ENCODE data around the gene RTTN. TPM values are rescaled to one million over a fixed set of nuclear protein-coding genes. Genes with fewer than 3 reads are reported as not detected.

RTTN gene
- total RNA-seq, 1 experiment from 2014 or later = 14.3 TPM

DNA sequence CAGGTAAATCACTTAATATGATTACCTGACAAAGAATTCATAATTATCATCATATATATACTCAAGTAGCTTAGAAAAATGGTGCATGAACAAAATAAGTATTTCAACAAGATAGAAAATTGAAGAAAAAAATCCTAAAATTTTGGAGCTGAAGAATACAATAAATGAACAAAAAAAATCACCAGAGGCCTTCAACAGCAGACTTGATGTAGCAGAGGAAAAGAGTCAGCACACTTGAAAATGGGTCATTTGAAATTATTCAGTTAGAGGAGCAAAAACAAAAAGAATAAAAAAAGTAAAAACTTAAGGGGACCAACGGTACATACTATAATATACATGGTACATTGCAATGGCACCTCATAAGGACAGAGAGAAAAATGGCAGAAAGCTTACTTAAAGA lies 217.6 kb downstream of the RTTN start:
- POLR2A ChIA-PET (ENCODE audit: unreplicated experiment) = no interaction called here
- Histone ChIP-seq H3K9me2 (ENCODE audit: insufficient read depth) (no peaks in the 10 kb centered on the region), H3K9me3 (ENCODE audit: insufficient read depth, low read depth) (no peaks in the 10 kb centered on the region), H3K27me3 (ENCODE audit: insufficient read depth, low read depth) (no peaks in the 10 kb centered on the region), H3K4me1 (replicated peaks; ENCODE audit: insufficient read depth) (no peaks in the 10 kb centered on the region), H3K36me3 (ENCODE audit: low read depth) (no peaks in the 10 kb centered on the region), H3F3A (ENCODE audit: insufficient read depth, low read depth) (no peaks in the 10 kb centered on the region), H3K27ac (no peak overlapping the region), H2AFZ (no peak overlapping the region), H3K79me2 (ENCODE audit: low read depth) (no peaks in the 10 kb centered on the region), H3K4me2 (no peak overlapping the region), H4K20me1 (ENCODE audit: insufficient read depth) (no peaks in the 10 kb centered on the region), H3K4me3 (no peak overlapping the region)
- no TSS peak for BruUV-seq (replicated peaks)
- intact Hi-C loops (cut with micrococcal nuclease; ENCODE audit: unreplicated experiment) = no loop called here
- no peak for DNase-seq
- TF ChIP-seq EZH2 (IDR thresholded peaks at IDR 0.05; ENCODE audit: low read depth) (no peak), CTCF (conservative IDR thresholded peaks at IDR 0.05) (no peak)
- CTCF ChIA-PET = no interaction called here

DNA sequence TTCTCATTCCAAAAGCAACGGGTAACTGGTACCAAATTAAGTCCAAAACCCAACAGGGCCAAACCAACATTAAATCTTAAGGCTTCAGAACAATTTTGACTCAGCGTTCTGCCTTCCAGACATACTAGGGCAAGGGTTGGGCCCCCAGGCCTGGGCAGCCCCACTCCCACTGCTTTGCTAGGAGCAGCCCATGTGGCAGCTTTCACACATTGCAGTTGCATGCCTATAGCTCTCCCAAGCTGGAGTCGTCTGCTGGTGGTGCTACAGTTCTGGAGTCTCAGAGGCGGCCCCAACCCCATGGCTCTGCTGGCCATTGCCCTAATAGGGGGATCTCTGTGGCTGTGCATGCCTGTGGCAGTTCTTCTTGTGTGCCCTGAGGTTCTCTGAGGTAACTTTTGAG lies 220.2 kb downstream of the RTTN start:
- DNase-seq = no peak
- TF ChIP-seq CTCF (conservative IDR thresholded peaks at IDR 0.05) = no peak
- Histone ChIP-seq H3F3A (ENCODE audit: insufficient read depth, low read depth) (no peaks in the 10 kb centered on the region), H3K36me3 (ENCODE audit: low read depth) (no peaks in the 10 kb centered on the region; the same call in 1 of the 2 replicates), H2AFZ (no peak overlapping the region), H3K4me3 (no peak overlapping the region), H3K79me2 (ENCODE audit: low read depth) (no peaks in the 10 kb centered on the region), H3K4me2 (no peak overlapping the region), H3K4me1 (replicated peaks; ENCODE audit: insufficient read depth) (no peaks in the 10 kb centered on the region), H3K9me3 (ENCODE audit: insufficient read depth, low read depth) (no peaks in the 10 kb centered on the region), H3K9me2 (ENCODE audit: insufficient read depth) (no peaks in the 10 kb centered on the region), H3K27me3 (ENCODE audit: insufficient read depth, low read depth) (no peaks in the 10 kb centered on the region), H4K20me1 (ENCODE audit: insufficient read depth) (no peaks in the 10 kb centered on the region), H3K27ac (no peak overlapping the region)
- ChIA-PET CTCF (no interaction called here), POLR2A (ENCODE audit: unreplicated experiment) (no interaction called here)
- intact Hi-C loops (cut with micrococcal nuclease; ENCODE audit: unreplicated experiment) = no loop called here
- BruUV-seq (replicated peaks) = no TSS peak

GRCh38 chr18:69982417-69982816 lies 223.1 kb downstream of the RTTN start:
- Histone ChIP-seq H3K9me2 (ENCODE audit: insufficient read depth) (no peaks in the 10 kb centered on the region), H3F3A (ENCODE audit: insufficient read depth, low read depth) (no peaks in the 10 kb centered on the region), H3K36me3 (ENCODE audit: low read depth) (no peaks in the 10 kb centered on the region; the same call in 1 of the 2 replicates), H4K20me1 (ENCODE audit: insufficient read depth) (no peaks in the 10 kb centered on the region), H3K4me1 (replicated peaks; ENCODE audit: insufficient read depth) (no peaks in the 10 kb centered on the region), H3K27me3 (ENCODE audit: insufficient read depth, low read depth) (no peaks in the 10 kb centered on the region), H3K4me2 (no peak overlapping the region), H2AFZ (no peak overlapping the region), H3K9me3 (ENCODE audit: insufficient read depth, low read depth) (no peaks in the 10 kb centered on the region), H3K79me2 (ENCODE audit: low read depth) (no peaks in the 10 kb centered on the region), H3K4me3 (no peak overlapping the region), H3K27ac (no peak overlapping the region)
- intact Hi-C loops (cut with micrococcal nuclease; ENCODE audit: unreplicated experiment) = no loop called here
- CTCF ChIA-PET = no interaction called here
- TF ChIP-seq CTCF (conservative IDR thresholded peaks at IDR 0.05) (no peak), EZH2 (IDR thresholded peaks at IDR 0.05; ENCODE audit: low read depth) (no peak)
- POLR2A ChIA-PET (ENCODE audit: unreplicated experiment) = no interaction called here
- no TSS peak for BruUV-seq (replicated peaks)
- no peak for DNase-seq

Data from PC-9 (cell line).